ENCODE measurements around the gene RBMX2.

RBMX2 gene

GRCh38 chrX:130444641-130445336 lies 43.0 kb downstream of the RBMX2 start:
- H3K27me3 ChIP-seq (ENCODE audit: control insufficient read depth, insufficient read depth, low read length) = no peaks in the 10 kb centered on the region
- no peak overlapping the region for H3K4me3 ChIP-seq (ENCODE audit: low read length)
- no peaks in the 10 kb centered on the region for H3K4me1 ChIP-seq (ENCODE audit: control insufficient read depth, insufficient read depth, low read length)
- H3K36me3 ChIP-seq (ENCODE audit: control insufficient read depth, insufficient read depth, low read length) = no peaks in the 10 kb centered on the region
- DNase-seq (ENCODE audit: low read depth, low spot score) = no peak
- WGBS (ENCODE audit: insufficient coverage, insufficient read length) = no CpG with 5 or more reads among the region's 1 CpG
- no peaks in the 10 kb centered on the region for H3K9me3 ChIP-seq (ENCODE audit: control insufficient read depth, insufficient read depth, low read length)
- H3K27ac ChIP-seq (ENCODE audit: low read length) = no peak overlapping the region

GRCh38 chrX:130446974-130447373 lies 45.2 kb downstream of the RBMX2 start:
- H3K9me3 ChIP-seq (ENCODE audit: control insufficient read depth, insufficient read depth, low read length) = no peaks in the 10 kb centered on the region
- H3K36me3 ChIP-seq (ENCODE audit: control insufficient read depth, insufficient read depth, low read length) = no peaks in the 10 kb centered on the region
- no peaks in the 10 kb centered on the region for H3K27me3 ChIP-seq (ENCODE audit: control insufficient read depth, insufficient read depth, low read length)
- H3K4me1 ChIP-seq (ENCODE audit: control insufficient read depth, insufficient read depth, low read length) = no peaks in the 10 kb centered on the region
- H3K4me3 ChIP-seq (ENCODE audit: low read length) = no peak overlapping the region
- WGBS (ENCODE audit: insufficient coverage, insufficient read length) = no CpG with 5 or more reads among the region's 4 CpGs
- no peak overlapping the region for H3K27ac ChIP-seq (ENCODE audit: low read length)
- no peak for DNase-seq (ENCODE audit: low read depth, low spot score)

Measured in iPS DF 6.9 (cell line).